IPS DF 4.7 (cell line): ENCODE measurements around the gene HRNR.

Experiments
- DNase-seq: peaks from one replicate; pipeline ENCODE4 v3.0.0-alpha.2; 2013; ENCODE audit warnings: low spot score; ENCODE audit errors: extremely low read depth

The HRNR gene

DNA sequence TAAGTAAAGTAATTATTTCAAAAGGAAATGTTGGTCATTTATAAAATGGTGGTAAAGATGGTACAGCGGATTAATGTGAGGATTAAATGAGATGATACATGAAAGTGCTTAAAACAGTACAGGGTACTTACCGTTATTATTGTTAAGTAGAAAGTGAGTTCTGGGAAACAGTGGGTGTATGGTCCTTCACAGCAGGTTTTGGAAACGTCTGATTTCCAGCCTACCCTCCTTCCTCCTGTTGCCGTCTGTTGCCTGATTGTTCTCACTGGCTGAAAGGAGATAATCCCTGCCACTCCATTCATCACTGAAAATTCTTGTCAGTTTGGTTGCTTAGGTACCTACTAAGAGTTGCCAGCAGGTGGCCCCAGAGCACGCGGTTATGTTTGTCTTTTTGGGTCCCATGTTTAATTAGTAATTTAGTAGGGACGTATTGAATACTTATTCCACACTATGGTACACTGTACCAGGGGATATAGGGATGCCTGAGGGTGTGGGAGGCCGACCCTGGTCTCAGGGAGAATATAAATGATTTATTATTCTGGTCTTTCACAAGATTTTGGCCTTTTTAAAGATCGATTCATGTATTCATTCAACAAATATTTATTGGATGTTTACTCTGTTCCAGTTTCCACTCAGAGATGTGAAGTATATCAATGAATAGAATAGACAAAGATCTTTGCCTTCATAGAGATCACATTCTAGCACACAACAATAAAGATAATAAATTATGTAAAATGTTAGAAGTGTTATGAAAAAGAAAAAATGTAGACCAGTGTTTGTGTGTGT lies 34.1 kb downstream of the HRNR start:
- peak; percentile 22 for DNase-seq

DNA sequence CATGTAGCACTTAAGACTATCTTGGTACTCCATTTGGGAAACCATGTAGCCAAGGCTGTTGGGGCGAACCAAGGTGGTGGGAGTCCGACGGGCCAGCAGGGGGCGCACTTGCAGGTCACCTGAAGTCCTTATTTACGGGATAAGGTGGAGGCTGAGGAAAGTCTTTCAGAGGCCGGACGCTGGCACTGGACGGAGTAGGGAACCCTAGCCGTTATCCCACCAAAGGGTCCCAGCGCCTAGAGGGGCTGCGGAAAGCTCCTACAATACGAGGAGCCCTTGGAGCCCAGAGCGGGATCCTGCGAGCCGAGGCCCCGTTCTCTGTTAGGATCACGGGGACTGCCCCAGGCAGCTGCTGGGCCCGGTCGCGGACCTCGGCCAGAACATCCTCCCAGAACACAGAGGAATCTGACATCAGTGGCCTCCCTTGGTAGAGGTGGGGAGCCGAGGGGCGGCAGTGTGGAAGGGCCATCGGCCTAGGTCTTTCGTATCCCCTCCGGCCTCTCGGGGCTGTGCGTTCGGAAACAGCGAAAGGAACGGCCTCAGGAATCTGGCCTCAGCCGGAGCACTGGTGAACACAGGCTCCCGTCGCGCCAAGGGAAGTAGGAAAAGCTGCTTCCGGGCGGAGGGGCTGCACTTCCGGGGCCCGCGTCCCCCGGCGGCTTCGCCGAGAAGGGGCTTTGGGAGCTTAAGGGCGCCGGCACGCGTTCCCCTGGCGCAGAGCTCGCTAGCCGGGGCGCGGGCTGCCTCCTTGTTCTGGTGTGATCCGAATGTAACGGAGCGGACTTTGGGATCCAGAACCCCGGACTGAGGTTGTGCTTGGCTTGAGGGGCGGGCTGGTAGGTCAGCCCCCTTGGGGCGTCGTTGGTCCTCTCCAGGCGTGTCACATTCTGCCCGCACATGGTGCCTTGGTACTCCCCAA lies 35.1 kb downstream of the HRNR start:
- DNase-seq: peak; percentile 33

DNA sequence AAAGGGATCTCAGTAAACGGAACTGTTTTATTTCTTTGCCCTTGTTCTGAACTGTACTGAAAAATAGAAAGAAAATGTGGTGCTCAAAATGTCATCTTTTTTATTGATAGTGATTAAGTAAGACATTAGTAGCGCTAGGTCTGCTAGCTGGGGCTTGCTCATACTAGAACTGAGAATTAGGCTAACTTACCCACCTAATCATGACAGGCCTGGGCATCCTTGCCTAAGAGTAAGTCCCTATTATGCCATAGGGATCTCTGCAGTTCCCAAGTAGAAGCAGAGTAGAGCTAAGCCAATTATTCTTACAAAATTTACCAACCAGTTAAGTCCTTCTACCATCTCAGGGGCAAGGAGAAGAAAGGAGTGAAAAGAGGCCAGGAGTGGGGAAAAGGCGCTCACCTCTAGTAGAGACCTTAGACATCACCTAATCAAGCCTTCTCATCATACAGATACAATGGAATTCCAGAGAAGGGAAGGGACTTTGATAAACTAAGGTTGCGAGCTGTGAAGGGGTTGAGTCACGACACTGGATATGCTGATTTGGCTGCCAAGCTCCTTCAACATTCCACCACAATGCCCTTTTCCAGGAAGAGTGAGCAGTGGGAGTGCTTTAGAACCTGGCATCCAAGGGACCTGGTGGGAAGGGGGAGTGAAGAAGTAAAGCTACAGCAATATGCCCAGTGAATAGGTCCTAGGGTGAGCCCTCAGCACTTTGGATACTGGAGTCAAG lies 37.3 kb downstream of the HRNR start:
- no peak for DNase-seq

DNA sequence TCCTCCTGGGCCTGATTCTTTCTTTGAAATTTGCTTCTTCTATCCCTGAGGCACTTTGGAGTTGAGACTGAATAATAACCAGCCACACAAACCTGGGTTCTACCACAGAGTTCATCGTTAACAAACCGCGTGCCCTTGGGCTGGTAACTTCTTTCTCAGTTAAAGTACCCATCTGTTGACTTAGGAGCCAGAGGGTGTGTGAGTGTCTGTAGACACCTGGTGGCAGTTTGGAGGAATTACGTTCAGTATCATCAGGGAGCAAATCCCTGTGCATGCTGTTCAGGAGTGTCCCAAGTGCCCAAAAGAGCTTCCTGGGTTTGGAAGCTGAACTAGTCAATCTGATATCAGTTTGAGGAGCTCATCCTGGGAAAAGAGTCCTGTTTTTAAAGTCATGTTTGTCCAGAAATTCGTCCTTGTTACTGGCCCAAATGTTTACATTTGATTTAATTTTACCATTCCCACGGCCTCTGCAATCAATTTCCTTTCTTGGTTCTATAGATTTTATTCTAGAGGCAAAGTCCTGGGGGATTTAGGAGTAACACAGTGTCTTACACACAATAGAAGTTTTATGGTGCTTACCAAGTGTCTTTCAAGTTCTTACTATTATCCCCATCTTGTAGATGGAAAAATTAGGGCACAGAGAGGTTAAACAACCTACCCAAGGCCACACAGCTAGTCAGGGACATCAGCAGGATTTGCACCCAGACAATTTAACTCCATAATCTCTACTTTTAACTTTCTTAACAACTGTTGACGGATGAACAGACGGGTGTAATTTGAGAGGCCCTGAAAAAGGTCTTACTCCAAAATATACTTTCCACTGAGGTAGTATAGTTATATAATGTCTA lies 38.2 kb downstream of the HRNR start:
- DNase-seq: peak; percentile 58

DNA sequence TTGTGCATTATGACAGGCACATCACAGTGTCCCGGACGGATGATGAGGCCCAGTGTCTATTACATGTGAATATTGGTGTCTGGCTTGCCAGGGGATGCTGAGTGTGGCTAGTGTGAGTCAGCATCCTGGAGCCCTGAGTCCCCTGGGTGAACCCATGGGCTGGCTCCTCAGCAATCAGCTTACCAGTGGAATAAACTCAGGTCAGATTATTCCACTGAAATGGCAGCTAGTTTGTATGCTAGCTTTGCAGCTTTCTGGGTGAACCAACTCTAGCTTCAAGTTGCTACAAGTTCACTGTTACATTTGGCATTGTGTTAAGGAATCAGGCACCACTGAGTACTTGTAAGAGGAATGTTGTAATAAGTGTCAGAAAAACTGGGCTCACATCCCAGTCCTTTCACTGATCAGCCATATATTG lies 41.0 kb downstream of the HRNR start:
- DNase-seq: no peak

DNA sequence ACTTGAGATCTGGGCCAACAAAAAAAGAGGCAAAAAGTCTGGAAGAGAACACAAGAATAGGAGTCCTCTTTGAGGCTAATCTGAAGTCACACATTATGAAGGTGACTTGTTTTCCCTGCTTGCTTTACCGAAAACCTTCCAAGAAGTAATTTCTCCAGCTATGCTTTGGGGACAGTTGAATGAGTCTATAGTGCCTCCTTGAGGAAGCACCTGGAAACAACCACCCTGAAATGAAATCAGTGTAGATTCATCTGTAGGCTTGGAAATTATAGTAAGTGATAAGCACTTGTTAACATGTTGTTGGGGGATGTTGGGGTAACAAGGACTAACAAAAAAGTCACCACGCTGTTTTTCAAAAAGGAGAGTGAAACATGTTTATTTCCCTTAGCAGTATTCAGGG lies 41.6 kb downstream of the HRNR start:
- no peak for DNase-seq

DNA sequence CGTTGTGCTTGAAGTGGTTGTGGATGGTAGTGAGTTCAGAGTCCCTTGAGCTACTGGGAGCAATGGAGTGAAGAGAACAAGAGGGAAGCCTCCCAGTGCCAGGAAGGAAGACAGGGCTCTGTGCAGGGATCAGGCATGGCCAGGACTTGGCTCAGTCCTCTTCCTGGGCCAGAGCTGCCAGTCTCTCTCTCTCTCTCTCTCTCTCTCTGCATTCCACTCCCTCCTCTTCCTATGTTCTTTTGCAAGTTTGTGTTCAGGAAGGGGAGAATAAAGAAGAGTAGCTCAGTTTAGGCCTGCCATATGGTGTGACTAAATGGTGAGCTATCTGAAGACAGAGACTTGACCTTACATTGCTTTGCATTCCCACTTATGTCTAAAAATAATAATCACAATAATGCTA lies 44.4 kb downstream of the HRNR start:
- DNase-seq: no peak

DNA sequence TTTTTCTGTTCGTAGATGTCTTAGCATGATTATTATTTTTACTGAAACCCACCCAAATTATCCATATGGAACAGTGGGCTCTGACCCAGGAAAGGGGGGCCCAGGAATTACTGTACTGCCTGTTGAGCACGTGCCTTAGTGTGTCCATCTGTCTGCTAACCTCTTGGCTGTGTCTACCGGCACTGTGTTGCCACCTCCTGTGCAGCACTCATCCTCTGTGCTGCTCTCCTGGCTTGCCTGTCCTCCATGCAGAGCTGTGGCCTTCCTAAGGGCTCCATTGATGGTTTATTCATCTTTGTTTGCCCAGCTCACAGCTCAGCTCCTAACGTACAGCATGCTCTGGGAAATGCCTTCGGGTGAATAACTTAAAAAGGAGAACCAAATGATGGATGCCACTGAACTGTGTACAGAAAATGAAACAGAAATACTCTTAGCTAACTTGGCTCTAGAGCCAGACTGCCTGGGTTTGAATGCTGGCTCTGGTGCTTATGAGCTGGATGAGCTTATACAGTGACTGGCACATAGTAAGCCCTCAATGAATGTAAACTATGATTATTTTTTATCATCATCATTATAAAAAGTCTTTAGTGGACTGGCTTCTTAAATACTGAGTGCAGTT lies 53.6 kb downstream of the HRNR start:
- DNase-seq: no peak

DNA sequence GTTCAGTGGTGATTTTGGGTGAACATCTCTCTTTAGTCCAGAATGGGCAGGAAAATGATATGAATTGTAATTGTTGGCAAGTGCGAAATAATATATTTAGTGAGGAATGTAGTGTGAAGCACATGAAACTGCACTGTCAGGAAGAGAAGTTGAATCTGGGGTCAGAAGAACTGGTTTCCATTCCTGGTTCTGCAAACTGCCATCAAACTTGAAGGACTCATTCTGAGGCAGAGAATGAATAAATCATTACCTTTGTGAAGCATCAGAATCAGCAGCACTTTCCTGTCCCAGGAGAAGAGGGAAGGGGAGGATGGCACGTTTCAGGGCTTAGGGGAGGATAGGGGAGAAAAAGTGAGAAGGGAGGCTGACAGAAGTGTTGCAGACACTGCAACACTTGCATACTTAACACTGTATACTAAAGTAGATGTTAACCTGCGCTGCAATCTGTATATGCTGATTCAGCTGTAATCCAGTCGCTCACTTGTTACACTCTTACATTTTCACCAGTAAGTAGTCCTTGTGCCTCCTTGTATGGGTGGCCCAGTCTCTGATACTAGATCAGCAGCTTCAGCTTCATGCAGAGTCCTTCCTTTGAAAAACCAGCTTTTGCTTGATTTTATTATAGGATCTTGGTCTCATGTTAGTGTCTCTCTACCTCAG lies 54.5 kb downstream of the HRNR start:
- DNase-seq: no peak

DNA sequence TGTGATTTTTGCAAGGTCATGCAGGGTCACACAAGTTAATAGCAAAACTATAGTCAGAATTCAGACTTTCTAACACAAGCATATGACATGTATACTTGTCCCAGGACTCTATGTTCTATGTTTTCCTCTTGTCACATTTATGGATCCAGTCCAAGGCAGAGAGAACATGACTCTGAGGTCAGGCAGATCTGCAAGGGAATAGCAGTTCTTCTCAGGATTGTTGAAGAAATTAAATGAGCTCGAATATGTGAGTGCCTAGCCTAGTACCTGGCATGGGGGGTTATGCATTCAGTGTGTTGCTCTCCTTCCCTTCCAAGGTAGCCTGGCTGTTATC lies 55.5 kb downstream of the HRNR start:
- DNase-seq: no peak

DNA sequence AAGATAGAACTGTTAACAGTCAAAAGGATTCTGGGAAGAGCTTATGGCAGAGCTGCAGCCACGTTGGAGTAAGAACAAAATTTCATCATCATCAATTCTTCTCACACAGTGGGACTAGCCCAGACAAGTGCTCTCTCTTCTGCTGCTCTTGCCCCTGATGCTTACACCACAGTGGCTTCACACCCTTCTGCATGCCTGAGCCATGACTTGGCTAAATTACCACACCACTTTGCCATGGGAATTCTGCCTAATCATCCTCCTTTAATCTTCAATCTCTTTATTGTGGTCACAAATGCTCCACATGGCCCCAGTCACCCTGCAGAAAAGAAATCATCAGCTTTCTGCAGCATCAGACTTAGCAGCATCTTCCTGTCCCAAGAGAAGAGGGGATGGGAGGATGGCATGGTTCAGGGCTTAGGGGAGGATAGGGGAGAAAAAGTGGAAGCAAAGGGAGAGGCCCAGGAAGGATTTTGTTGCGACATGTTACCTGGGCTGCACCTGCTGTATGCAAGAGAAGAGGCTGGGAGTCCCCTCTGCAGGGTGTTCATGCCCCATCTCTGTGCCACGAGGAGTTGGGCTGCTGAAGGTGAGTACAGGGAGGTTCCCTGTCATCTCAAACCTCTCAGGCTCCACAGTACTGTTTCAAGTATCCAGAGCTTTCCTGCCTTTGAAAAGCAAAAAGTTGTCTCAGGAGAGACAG lies 56.0 kb downstream of the HRNR start:
- no peak for DNase-seq

DNA sequence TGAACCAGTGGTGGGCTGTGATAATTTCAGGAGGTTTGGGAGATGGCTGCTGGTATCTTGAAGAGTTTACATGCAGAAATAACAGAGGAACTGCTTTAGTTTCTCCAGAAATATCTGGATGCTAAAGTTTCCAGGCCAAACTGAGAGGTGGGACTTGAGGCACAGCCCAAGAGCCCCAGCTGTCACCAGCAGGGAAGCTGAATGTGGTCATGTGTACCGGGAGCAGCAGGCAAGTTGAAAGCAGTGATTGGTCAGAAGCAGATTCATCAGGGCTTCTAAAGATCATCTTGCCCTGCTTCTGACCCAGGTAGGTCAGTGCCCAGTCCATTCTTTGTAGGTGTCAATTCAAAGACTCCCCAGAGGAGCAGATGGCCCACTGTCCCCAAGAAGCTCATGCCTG lies 57.0 kb downstream of the HRNR start:
- no peak for DNase-seq

DNA sequence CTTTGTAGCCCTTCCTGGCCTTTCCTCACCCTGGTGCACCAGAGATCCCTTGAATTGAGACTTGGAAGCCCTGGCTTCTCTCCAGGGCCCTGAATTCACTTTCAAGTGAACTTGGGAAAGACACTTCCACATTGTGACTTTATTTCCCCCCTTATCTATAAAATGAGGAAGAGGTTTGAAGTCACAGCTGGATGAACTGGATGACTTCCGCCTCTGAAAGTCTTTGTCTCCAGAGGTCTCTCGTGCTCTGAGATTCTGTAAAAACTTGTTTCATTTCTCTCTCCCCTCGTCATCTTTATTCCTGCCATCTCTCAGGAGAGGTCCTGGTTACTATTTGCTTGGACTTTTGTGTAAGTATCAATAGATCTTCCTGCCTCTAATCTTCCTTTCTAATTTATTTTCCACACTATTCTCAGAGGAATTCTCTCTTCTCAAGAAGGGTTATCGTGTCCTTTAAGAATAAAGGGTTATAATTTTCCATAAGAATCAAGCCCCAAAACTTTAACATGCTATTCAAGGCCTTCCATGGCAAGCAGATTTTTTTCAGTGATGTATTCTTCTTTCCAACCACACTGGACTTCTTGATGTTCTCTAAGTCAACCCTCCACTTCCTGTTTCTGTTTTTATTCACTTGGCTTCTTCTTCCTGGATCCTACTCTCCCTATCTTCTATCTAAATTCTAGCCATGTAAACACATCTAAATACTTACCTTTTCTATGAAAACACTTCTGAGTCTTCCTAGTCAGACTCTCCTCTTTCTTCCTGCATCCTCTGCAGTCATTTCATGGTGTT lies 58.5 kb downstream of the HRNR start:
- no peak for DNase-seq

DNA sequence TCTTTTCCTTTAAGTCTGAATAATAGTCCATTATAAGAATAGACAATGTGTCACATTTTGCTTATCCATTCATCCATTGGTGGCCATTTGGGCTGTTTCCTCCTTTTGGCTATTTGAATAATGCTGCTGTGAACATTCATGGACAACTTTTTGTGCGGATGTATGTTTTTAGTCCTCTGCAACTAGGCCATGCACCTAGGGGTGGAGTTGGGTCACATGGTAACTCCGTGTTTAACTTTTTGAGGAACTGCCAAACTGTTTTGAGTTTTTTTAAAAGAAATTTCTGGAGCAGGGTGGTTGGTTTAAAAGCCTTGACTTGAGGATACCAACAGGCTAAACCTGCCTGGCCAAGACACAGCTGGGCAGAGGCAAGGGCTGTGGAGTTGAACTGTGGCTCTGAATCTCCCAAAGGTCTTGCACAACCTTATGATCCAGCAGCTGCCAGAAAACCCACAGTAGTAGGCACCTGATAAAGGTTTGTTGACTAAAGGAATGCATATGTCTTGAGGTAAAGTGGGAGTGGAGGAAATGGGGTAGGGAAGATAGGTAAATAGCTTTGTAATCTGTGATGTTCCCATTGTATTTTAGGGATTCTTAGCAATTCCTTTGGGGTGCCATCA lies 59.4 kb downstream of the HRNR start:
- no peak for DNase-seq

DNA sequence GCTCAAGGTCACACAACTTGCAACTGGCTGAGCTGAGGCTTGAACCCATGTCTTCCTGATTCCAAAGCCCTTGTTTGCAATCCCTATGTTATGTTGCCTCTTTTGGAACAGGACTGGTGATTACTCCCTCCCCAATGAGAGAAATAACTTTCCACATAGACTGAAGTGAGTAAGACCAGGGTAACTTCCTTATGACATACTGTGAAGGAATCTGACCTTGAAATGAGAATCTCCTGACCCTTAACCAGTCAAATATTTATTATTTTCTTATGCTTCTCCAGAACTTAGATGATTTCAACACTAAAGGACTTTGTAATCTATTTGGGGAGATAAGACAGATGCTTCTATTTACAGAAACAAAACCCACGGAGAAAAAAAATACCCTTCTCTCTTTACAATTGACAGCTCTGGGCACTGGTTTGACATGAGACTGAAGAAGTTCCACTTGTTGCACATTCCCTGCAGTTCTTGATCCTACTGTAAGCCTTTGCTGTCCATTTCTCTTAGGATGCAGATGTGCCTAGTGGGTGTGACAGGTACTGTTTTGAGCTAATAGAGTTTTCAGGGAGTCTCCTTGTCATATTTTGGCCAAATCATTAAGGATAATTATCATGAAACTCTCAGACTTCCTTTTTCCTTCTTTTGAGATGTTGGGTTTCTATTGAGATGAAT lies 61.1 kb downstream of the HRNR start:
- DNase-seq: no peak
